Adrenal gland (tissue), 5 donors: ENCODE results near the gene UBL5.

ENCODE experiments used
- POLR2A ChIP-seq, 2 donors: fragments of 450-650 bp; IDR thresholded peaks; one replicate each; pipeline ENCODE4 v1.6.1; 2017; ENCODE audit warnings: antibody characterized with exemption in 2 of 2, mild to moderate bottlenecking in 2 of 2, moderate library complexity in 1 of 2
- TF ChIP-seq, protein P1 (sequence below), 6 experiments: fragments of 450-650 bp in 4 of 6; fragments of 200-600 bp in 2 of 6; sonication (generic) in 1 of 6; IDR thresholded peaks; 1 replicate in 5 of 6; 2 replicates in 1 of 6; pipeline versions ENCODE4 v1.5.1 to v1.8.0; 2016 to 2021; ENCODE audit warnings: antibody characterized with exemption in 6 of 6, mild to moderate bottlenecking in 2 of 6, moderate library complexity in 1 of 6
- donor health status: DM: no; HTN: no; CAD: no.

GRCh38 chr19:9789066-9789465 lies 38.7 kb upstream of the UBL5 start:
- TF ChIP-seq, protein P1, sequence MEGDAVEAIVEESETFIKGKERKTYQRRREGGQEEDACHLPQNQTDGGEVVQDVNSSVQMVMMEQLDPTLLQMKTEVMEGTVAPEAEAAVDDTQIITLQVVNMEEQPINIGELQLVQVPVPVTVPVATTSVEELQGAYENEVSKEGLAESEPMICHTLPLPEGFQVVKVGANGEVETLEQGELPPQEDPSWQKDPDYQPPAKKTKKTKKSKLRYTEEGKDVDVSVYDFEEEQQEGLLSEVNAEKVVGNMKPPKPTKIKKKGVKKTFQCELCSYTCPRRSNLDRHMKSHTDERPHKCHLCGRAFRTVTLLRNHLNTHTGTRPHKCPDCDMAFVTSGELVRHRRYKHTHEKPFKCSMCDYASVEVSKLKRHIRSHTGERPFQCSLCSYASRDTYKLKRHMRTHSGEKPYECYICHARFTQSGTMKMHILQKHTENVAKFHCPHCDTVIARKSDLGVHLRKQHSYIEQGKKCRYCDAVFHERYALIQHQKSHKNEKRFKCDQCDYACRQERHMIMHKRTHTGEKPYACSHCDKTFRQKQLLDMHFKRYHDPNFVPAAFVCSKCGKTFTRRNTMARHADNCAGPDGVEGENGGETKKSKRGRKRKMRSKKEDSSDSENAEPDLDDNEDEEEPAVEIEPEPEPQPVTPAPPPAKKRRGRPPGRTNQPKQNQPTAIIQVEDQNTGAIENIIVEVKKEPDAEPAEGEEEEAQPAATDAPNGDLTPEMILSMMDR (IDR thresholded peaks at IDR 0.05), result no peak
- TF ChIP-seq POLR2A (IDR thresholded peaks at IDR 0.05), result no peak
